GM21381 (cell line): ENCODE data around the gene PCF11.

Experiments used
- ATAC-seq: cut with Tn5 transposase; IDR thresholded peaks from one replicate; pipeline ENCODE4 v1.9.1; 2021; ENCODE audit warnings: mild to moderate bottlenecking, moderate library complexity; ENCODE audit not compliant: unreplicated experiment

PCF11 gene

GRCh38 chr11:83151274-83151977 is 5.5 kb upstream of the PCF11 start:
- no peak for ATAC-seq

GRCh38 chr11:83152264-83152663 is 4.7 kb upstream of the PCF11 start:
- no peak for ATAC-seq

GRCh38 chr11:83153764-83154163 is 3.2 kb upstream of the PCF11 start:
- no peak for ATAC-seq

- ATAC-seq, result peak; percentile 95
Observed at GRCh38 chr11:83156144-83156995, 561 bp upstream of the PCF11 start.

GRCh38 chr11:83157594-83158356 is 844 bp downstream of the PCF11 start:
- ATAC-seq, result no peak

- no peak for ATAC-seq
Observed at GRCh38 chr11:83158357-83158786, 1.4 kb downstream of the PCF11 start.

- ATAC-seq, result no peak
Observed at GRCh38 chr11:83158965-83159901, 2.3 kb downstream of the PCF11 start.

GRCh38 chr11:83159902-83160865 is 3.3 kb downstream of the PCF11 start:
- no peak for ATAC-seq

GRCh38 chr11:83161610-83162199 is 4.8 kb downstream of the PCF11 start:
- no peak for ATAC-seq

- peak; percentile 53 for ATAC-seq
Observed at GRCh38 chr11:83162377-83162776, 5.4 kb downstream of the PCF11 start.

- ATAC-seq, result no peak
Observed at GRCh38 chr11:83166193-83166866, 9.4 kb downstream of the PCF11 start.

GRCh38 chr11:83168756-83169155 is 11.8 kb downstream of the PCF11 start:
- ATAC-seq, result no peak

GRCh38 chr11:83170865-83171264 is 13.9 kb downstream of the PCF11 start:
- ATAC-seq, result no peak

- no peak for ATAC-seq
Observed at GRCh38 chr11:83172551-83172950, 15.6 kb downstream of the PCF11 start.

- peak; percentile 48 for ATAC-seq
Observed at GRCh38 chr11:83174008-83174407, 17.1 kb downstream of the PCF11 start.

- ATAC-seq, result no peak
Observed at GRCh38 chr11:83175815-83176214, 18.9 kb downstream of the PCF11 start.

GRCh38 chr11:83181815-83182214 is 24.9 kb downstream of the PCF11 start:
- no peak for ATAC-seq

GRCh38 chr11:83185767-83186166 is 28.8 kb downstream of the PCF11 start:
- ATAC-seq, result no peak
